HEK293 (cell line): ENCODE measurements around the gene BABAM1.
"Not testable (repeated sequence)": the region's sequence is repeated elsewhere in the genome, so short reads cannot be mapped to it uniquely, and the experiment has no call there.

Experiments used
- FEZF1 ChIP-seq: fragments of 450-650 bp; formaldehyde crosslinking; IDR thresholded peaks from 2 replicates; pipeline ENCODE4 v1.5.1; 2016; ENCODE audit warnings: missing biosample characterization, missing genetic modification characterization
- PATZ1 ChIP-seq: fragments of 450-650 bp; formaldehyde crosslinking; IDR thresholded peaks from 2 replicates; pipeline ENCODE4 v1.5.1; 2016; ENCODE audit warnings: missing biosample characterization, missing genetic modification characterization
- PRDM1 ChIP-seq: fragments of 450-650 bp; formaldehyde crosslinking; IDR thresholded peaks from 2 replicates; pipeline ENCODE4; 2016; ENCODE audit warnings: missing biosample characterization, missing genetic modification characterization
- WT1 ChIP-seq: fragments of 450-650 bp; formaldehyde crosslinking; IDR thresholded peaks from 2 replicates; pipeline ENCODE4 v1.5.1; 2016; ENCODE audit warnings: missing biosample characterization, missing genetic modification characterization
- YY1 ChIP-seq: fragments of 450-650 bp; formaldehyde crosslinking; IDR thresholded peaks from 2 replicates; pipeline ENCODE4 v1.5.1; 2018; ENCODE audit warnings: missing biosample characterization, missing genetic modification characterization
- ZNF24 ChIP-seq: fragments of 450-650 bp; formaldehyde crosslinking; IDR thresholded peaks from 2 replicates; pipeline ENCODE4 v1.5.1; 2016; ENCODE audit warnings: missing biosample characterization, missing genetic modification characterization
- ZNF416 ChIP-seq: fragments of 450-650 bp; formaldehyde crosslinking; IDR thresholded peaks from 2 replicates; pipeline ENCODE4 v1.5.1; 2016; ENCODE audit warnings: missing biosample characterization, missing genetic modification characterization
- ZNF561 ChIP-seq: fragments of 450-650 bp; IDR thresholded peaks from 2 replicates; pipeline ENCODE4 v1.5.1; 2018; ENCODE audit warnings: missing biosample characterization, missing genetic modification characterization, borderline replicate concordance
- ZNF623 ChIP-seq: fragments of 450-650 bp; formaldehyde crosslinking; IDR thresholded peaks from 2 replicates; pipeline ENCODE4 v1.5.1; 2016; ENCODE audit warnings: missing biosample characterization, missing genetic modification characterization
- ZNF645 ChIP-seq: fragments of 450-650 bp; formaldehyde crosslinking; IDR thresholded peaks from 2 replicates; pipeline ENCODE4; 2016; ENCODE audit warnings: missing biosample characterization, missing genetic modification characterization
- ZNF785 ChIP-seq: fragments of 450-650 bp; formaldehyde crosslinking; IDR thresholded peaks from 2 replicates; pipeline ENCODE4 v1.5.1; 2016; ENCODE audit warnings: missing biosample characterization, missing genetic modification characterization
- TF ChIP-seq, protein P1 (sequence below): fragments of 450-650 bp; formaldehyde crosslinking; IDR thresholded peaks from 2 replicates; pipeline ENCODE4 v1.5.1; 2016; ENCODE audit warnings: missing biosample characterization, missing genetic modification characterization
- TF ChIP-seq, protein P2 (sequence below): fragments of 450-650 bp; formaldehyde crosslinking; IDR thresholded peaks from 2 replicates; pipeline ENCODE4 v1.5.1; 2016; ENCODE audit warnings: missing biosample characterization, missing genetic modification characterization
- TF ChIP-seq, protein P3 (sequence below): fragments of 450-650 bp; formaldehyde crosslinking; IDR thresholded peaks from 2 replicates; pipeline ENCODE4 v1.5.1; 2016; ENCODE audit warnings: missing biosample characterization, missing genetic modification characterization

- not testable (repeated sequence) for TF ChIP-seq ZNF561 (tag by site-specific recombination); FEZF1 (tag by site-specific recombination); PATZ1 (tag by site-specific recombination); ZNF645 (tag by site-specific recombination); YY1 (tag by site-specific recombination); ZNF623 (tag by site-specific recombination); PRDM1; ZNF24; ZNF785 (tag by site-specific recombination); ZNF416 (tag by site-specific recombination); WT1
- TF ChIP-seq, protein P1, sequence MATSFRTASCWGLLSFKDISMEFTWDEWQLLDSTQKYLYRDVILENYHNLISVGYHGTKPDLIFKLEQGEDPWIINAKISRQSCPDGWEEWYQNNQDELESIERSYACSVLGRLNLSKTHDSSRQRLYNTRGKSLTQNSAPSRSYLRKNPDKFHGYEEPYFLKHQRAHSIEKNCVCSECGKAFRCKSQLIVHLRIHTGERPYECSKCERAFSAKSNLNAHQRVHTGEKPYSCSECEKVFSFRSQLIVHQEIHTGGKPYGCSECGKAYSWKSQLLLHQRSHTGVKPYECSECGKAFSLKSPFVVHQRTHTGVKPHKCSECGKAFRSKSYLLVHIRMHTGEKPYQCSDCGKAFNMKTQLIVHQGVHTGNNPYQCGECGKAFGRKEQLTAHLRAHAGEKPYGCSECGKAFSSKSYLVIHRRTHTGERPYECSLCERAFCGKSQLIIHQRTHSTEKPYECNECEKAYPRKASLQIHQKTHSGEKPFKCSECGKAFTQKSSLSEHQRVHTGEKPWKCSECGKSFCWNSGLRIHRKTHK (tag by site-specific recombination): not testable (repeated sequence)
- TF ChIP-seq, protein P2, sequence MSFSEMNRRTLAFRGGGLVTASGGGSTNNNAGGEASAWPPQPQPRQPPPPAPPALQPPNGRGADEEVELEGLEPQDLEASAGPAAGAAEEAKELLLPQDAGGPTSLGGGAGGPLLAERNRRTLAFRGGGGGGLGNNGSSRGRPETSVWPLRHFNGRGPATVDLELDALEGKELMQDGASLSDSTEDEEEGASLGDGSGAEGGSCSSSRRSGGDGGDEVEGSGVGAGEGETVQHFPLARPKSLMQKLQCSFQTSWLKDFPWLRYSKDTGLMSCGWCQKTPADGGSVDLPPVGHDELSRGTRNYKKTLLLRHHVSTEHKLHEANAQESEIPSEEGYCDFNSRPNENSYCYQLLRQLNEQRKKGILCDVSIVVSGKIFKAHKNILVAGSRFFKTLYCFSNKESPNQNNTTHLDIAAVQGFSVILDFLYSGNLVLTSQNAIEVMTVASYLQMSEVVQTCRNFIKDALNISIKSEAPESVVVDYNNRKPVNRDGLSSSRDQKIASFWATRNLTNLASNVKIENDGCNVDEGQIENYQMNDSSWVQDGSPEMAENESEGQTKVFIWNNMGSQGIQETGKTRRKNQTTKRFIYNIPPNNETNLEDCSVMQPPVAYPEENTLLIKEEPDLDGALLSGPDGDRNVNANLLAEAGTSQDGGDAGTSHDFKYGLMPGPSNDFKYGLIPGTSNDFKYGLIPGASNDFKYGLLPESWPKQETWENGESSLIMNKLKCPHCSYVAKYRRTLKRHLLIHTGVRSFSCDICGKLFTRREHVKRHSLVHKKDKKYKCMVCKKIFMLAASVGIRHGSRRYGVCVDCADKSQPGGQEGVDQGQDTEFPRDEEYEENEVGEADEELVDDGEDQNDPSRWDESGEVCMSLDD: not testable (repeated sequence)
- TF ChIP-seq, protein P3, sequence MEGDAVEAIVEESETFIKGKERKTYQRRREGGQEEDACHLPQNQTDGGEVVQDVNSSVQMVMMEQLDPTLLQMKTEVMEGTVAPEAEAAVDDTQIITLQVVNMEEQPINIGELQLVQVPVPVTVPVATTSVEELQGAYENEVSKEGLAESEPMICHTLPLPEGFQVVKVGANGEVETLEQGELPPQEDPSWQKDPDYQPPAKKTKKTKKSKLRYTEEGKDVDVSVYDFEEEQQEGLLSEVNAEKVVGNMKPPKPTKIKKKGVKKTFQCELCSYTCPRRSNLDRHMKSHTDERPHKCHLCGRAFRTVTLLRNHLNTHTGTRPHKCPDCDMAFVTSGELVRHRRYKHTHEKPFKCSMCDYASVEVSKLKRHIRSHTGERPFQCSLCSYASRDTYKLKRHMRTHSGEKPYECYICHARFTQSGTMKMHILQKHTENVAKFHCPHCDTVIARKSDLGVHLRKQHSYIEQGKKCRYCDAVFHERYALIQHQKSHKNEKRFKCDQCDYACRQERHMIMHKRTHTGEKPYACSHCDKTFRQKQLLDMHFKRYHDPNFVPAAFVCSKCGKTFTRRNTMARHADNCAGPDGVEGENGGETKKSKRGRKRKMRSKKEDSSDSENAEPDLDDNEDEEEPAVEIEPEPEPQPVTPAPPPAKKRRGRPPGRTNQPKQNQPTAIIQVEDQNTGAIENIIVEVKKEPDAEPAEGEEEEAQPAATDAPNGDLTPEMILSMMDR (tag by site-specific recombination): not testable (repeated sequence)
Measured at GRCh38 chr19:17274892-17275291, 7.6 kb downstream of the BABAM1 start.
